Psoas muscle (tissue), 8 donors: ENCODE data around the gene MRPL55. TPM values are rescaled to one million over a fixed set of nuclear protein-coding genes. Genes with fewer than 3 reads are reported as not detected.
A peak's percentile ranks its signal among the peaks of the same experiment; 100 is the strongest.

Experiments used
- ATAC-seq, 4 donors: fragments of 200-7000 bp; cut with Tn5 transposase; one replicate each; pipeline ENCODE4 v1.9.1; 2020; ENCODE audit warnings: moderate library complexity in 3 of 4, mild to moderate bottlenecking in 2 of 4
- DNase-seq, 2 donors: peaks; one replicate each; pipeline ENCODE4 v3.0.0-alpha.2; 2020
- H3K27ac ChIP-seq: fragments of 200-600 bp; one replicate; pipeline ENCODE4 v1.8.0; 2022
- H3K27me3 ChIP-seq, 3 donors: fragments of 200-600 bp in 1 of 3; one replicate each; pipeline versions ENCODE4 v1.6.1 to v1.8.0; 2013 to 2022; ENCODE audit warnings: low read length in 2 of 3, mild to moderate bottlenecking in 2 of 3, moderate library complexity in 1 of 3; ENCODE audit not compliant: insufficient read depth in 3 of 3
- H3K36me3 ChIP-seq, 2 donors: fragments of 200-600 bp in 1 of 2; one replicate each; pipeline versions ENCODE4 v1.6.1 to v1.8.0; 2013 to 2022; ENCODE audit warnings: low read depth in 1 of 2, mild to moderate bottlenecking in 1 of 2, moderate library complexity in 1 of 2; ENCODE audit not compliant: insufficient read depth in 1 of 2
- H3K4me1 ChIP-seq: fragments of 200-600 bp; one replicate; pipeline ENCODE4 v1.8.0; 2022
- H3K4me3 ChIP-seq: fragments of 200-600 bp; one replicate; pipeline ENCODE4 v1.8.0; 2022; ENCODE audit warnings: mild to moderate bottlenecking
- H3K9me3 ChIP-seq: fragments of 200-600 bp; one replicate; pipeline ENCODE4 v1.8.0; 2022
- WGBS, 3 donors: extraction: QIAGEN DNeasy Blood & Tissue Kit; methylation state at CpG; one replicate each; pipeline versions ENCODE4 v1.1.6 to v1.1.7; 2013; 5-methylcytosine and 5-hydroxymethylcytosine counted together
- intact Hi-C, 2 donors: fragments of 100-400 bp; cut with DNase I; formaldehyde crosslinking; loops; one replicate each; pipeline versions ENCODE4 v1.11.0 to v1.14.2; 2022
- polyA plus RNA-seq, 3 donors: library from polyadenylated mRNA; stranded (reverse); fragments of 200-250 nt; gene quantifications; one replicate each; pipeline ENCODE4 v1.2.3, GENCODE V29; 2013
- total RNA-seq, 4 donors: library from RNA; stranded (reverse); fragmentation: NEBNext Ultra II Directional in 2 of 4; extraction: Animal tissue kit (Norgen Biotek cat#: 25700) in 2 of 4; gene quantifications; one replicate each; pipeline versions ENCODE4 v1.2.1 to v1.2.4, GENCODE V29; 2021 to 2023
- TF ChIP-seq, protein P1 (sequence below): fragments of 200-600 bp; IDR thresholded peaks from one replicate; pipeline ENCODE4 v1.8.0; 2022; ENCODE audit warnings: antibody characterized with exemption
- donor health status: healthy with polysubstance abuse.
- donor health status: DM: no; HTN: no; CAD: no; lungs with moderate emphysema.
- donor health status: Bipolar disorder and iron deficiency.
- donor health status: healthy.
- donor health status: DM: yes; HTN: yes; CAD: no.
- donor health status: DM: no; HTN: no; CAD: no.
- donor health status: DM: no; HTN: no; CAD: no.
- donor health status: DM: yes; HTN: yes; CAD: no.

The MRPL55 gene
- total and polyA plus RNA-seq, 7 donors, result 35.7 to 86.2 (median 43.4) TPM

DNA sequence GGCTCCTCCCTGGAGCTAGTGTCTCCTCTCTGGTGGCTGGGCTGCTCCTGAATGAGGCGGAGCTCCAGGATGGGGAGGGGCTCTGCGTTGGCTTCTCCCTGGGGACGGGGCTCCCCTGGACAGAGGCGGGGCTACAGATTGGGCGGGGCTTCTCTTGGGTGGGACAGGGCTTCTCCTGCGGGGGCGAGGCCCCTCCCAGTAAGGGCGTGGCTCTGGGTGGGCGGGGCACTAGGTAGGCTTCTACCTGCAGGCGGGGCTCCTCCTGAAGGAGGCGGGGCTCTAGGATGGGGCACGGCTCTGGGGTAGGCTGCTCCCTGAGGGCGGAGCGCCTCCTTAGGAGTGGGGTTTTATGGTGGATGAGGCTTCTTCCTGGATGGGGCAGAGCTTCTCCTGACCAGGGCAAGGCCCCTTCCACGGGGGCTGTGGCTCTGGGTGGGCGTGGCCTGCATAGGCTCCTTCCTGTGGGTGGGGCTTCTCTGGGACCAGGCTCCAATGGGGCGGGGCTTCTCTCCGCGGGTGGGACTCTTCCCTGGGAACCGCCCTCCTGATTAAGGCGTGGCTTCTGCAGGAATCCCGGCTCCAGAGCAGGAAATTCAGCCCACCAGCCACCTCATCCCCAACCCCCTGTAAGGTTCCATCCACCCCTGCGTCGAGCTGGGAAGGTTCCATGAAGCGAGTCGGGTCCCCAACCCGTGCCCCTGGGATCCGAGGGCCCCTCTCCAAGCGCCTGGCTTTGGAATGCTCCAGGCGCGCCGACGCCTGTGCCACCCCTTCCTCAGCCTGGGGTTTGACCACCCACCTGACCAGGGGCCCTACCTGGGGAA is 49.3 kb downstream of the MRPL55 start:
- WGBS, 3 donors, result 3 to 5% (median 4%) methylated on average over 30 to 33 of the region's 33 CpGs
- Histone ChIP-seq H3K4me1 (peaks cover 6% of the 10 kb centered on the region), H3K9me3 (no peaks in the 10 kb centered on the region), H3K4me3 (peak overlapping the region; percentile 22), H3K27ac (no peak overlapping the region), H3K27me3 (peaks cover 0 to 86% (median 37%) of the 10 kb centered on the region in 3 donors), H3K36me3 (no peaks in the 10 kb centered on the region)
- ATAC-seq (peak; percentile 28 to 69 (median 46)), DNase-seq (peak in 1 of 2 donors; percentile 65)
- TF ChIP-seq, protein P1, sequence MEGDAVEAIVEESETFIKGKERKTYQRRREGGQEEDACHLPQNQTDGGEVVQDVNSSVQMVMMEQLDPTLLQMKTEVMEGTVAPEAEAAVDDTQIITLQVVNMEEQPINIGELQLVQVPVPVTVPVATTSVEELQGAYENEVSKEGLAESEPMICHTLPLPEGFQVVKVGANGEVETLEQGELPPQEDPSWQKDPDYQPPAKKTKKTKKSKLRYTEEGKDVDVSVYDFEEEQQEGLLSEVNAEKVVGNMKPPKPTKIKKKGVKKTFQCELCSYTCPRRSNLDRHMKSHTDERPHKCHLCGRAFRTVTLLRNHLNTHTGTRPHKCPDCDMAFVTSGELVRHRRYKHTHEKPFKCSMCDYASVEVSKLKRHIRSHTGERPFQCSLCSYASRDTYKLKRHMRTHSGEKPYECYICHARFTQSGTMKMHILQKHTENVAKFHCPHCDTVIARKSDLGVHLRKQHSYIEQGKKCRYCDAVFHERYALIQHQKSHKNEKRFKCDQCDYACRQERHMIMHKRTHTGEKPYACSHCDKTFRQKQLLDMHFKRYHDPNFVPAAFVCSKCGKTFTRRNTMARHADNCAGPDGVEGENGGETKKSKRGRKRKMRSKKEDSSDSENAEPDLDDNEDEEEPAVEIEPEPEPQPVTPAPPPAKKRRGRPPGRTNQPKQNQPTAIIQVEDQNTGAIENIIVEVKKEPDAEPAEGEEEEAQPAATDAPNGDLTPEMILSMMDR, result no peak
- intact Hi-C loops, result no loop called here

DNA sequence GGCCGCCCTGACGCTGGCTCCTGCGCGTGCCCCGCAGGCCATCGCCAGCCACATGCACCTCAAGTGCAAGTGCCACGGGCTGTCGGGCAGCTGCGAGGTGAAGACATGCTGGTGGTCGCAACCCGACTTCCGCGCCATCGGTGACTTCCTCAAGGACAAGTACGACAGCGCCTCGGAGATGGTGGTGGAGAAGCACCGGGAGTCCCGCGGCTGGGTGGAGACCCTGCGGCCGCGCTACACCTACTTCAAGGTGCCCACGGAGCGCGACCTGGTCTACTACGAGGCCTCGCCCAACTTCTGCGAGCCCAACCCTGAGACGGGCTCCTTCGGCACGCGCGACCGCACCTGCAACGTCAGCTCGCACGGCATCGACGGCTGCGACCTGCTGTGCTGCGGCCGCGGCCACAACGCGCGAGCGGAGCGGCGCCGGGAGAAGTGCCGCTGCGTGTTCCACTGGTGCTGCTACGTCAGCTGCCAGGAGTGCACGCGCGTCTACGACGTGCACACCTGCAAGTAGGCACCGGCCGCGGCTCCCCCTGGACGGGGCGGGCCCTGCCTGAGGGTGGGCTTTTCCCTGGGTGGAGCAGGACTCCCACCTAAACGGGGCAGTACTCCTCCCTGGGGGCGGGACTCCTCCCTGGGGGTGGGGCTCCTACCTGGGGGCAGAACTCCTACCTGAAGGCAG is 50.0 kb downstream of the MRPL55 start:
- peak in 2 of 4 donors; percentile 10 to 28 for ATAC-seq
- Histone ChIP-seq H3K27ac (no peak overlapping the region), H3K9me3 (no peaks in the 10 kb centered on the region), H3K4me3 (no peak overlapping the region), H3K36me3 (no peaks in the 10 kb centered on the region), H3K4me1 (peaks cover 6% of the 10 kb centered on the region), H3K27me3 (peaks cover 0 to 84% (median 36%) of the 10 kb centered on the region in 3 donors)
- TF ChIP-seq, protein P1, result no peak
- peak in 1 of 2 donors; percentile 47 for DNase-seq
- WGBS, 3 donors, result 7 to 11% (median 8%) methylated on average over 61 to 66 of the region's 66 CpGs
- intact Hi-C loops, result no loop called here

DNA sequence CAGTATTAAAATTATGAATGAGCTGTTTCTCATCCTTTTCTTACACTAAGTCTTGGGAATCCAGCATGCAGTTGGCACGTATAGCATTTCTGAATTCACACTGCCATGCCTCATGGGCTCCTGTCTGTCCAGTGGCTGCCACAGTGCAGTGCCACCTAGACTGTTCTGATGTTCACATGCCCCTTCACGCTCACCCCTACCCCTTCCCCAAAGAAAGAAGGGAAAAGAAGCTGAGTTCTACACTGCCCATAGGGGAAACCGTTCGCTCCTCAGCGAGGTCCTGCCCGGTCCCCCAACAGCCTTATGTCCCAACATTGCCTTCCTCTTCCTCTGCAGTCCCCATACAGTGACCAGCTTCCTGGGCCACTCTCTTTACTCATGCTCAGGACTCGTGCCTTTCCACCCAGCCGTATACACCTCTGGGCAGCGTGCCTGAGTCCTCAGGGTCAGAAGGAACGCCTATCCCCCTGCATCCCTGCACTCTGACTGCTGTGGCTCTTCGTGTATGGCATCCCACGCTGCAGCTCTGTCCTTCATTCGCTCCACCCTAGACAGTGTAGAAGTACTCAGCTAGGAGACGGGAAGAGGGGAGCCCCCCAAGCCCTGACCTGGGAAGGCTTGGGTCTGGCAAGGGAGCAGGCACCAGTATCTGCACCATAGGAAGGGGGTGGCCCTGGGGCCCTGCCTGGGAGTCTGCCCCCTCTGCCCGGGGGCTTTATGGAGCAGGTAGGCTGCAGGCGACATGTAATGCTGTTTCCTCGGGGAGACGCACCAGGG is 50.7 kb downstream of the MRPL55 start:
- H3K9me3 ChIP-seq, result no peaks in the 10 kb centered on the region
- ATAC-seq (no peak), DNase-seq (peak in 1 of 2 donors; percentile 17)
- H3K4me3 ChIP-seq, result no peak overlapping the region
- H3K36me3 ChIP-seq, result no peaks in the 10 kb centered on the region
- no peak overlapping the region for H3K27ac ChIP-seq
- intact Hi-C loops, result no loop called here
- TF ChIP-seq, protein P1, result no peak
- H3K27me3 ChIP-seq, result peaks cover 0 to 84% (median 36%) of the 10 kb centered on the region in 3 donors
- 39 to 50% (median 42%) methylated on average over 17 to 18 of the region's 18 CpGs for WGBS, 3 donors
- H3K4me1 ChIP-seq, result peaks cover 6% of the 10 kb centered on the region

Other genes with a start within 250 kb of the MRPL55 start
- 10 to 100 TPM in 3 of 4 donors, 1 to 10 TPM in 1; 7.6 to 49.7 (median 23.1) TPM for gene WNT9A, start 161.4 kb downstream of the MRPL55 start, total RNA-seq
- gene WNT9A, start 161.4 kb downstream of the MRPL55 start, polyA plus RNA-seq, result 10 to 100 TPM in 2 of 3 donors, 1 to 10 TPM in 1; 7.9 to 25.8 (median 18.1) TPM
- not detected for gene WNT3A, start 102.3 kb downstream of the MRPL55 start, total RNA-seq
- gene WNT3A, start 102.3 kb downstream of the MRPL55 start, polyA plus RNA-seq, result not detected
- 100 to 1,000 TPM; 176 to 328 (median 256) TPM for gene ARF1, start 26.6 kb downstream of the MRPL55 start, total RNA-seq
- gene ARF1, start 26.6 kb downstream of the MRPL55 start, polyA plus RNA-seq, result 100 to 1,000 TPM; 257 to 612 (median 345) TPM
- 1 to 10 TPM; 3.6 to 6.5 (median 5.1) TPM for gene C1orf35, start 6.0 kb downstream of the MRPL55 start, total RNA-seq
- gene C1orf35, start 6.0 kb downstream of the MRPL55 start, polyA plus RNA-seq, result 1 to 10 TPM; 5.7 to 8.2 (median 7.8) TPM
- 100 to 1,000 TPM in 1 of 4 donors, 10 to 100 TPM in 3; 90.2 to 122 (median 92.8) TPM for gene GUK1, start 31.0 kb upstream of the MRPL55 start, total RNA-seq
- 100 to 1,000 TPM; 161 to 271 (median 166) TPM for gene GUK1, start 31.0 kb upstream of the MRPL55 start, polyA plus RNA-seq
- gene GJC2, start 40.6 kb upstream of the MRPL55 start, total RNA-seq, result under 1 TPM; 0.37 to 0.92 (median 0.52) TPM
- gene GJC2, start 40.6 kb upstream of the MRPL55 start, polyA plus RNA-seq, result under 1 TPM; 0.19 to 0.40 (median 0.20) TPM
- gene IBA57, start 56.5 kb upstream of the MRPL55 start, total RNA-seq, result 10 to 100 TPM; 11.3 to 26.2 (median 17.8) TPM
- gene IBA57, start 56.5 kb upstream of the MRPL55 start, polyA plus RNA-seq, result 10 to 100 TPM in 2 of 3 donors, 1 to 10 TPM in 1; 7.7 to 16.0 (median 11.5) TPM
- gene OBSCN, start 98.7 kb upstream of the MRPL55 start, total RNA-seq, result 1,000 to 10,000 TPM; 1,061 to 1,869 (median 1,568) TPM
- gene OBSCN, start 98.7 kb upstream of the MRPL55 start, polyA plus RNA-seq, result 100 to 1,000 TPM; 397 to 658 (median 442) TPM